Measurements from ENCODE around the gene MESD. TPM values are rescaled to one million over a fixed set of nuclear protein-coding genes. Genes with fewer than 3 reads are reported as not detected.

The MESD gene
- total RNA-seq, 1 donor from 2014 or later = 25.9 TPM

DNA sequence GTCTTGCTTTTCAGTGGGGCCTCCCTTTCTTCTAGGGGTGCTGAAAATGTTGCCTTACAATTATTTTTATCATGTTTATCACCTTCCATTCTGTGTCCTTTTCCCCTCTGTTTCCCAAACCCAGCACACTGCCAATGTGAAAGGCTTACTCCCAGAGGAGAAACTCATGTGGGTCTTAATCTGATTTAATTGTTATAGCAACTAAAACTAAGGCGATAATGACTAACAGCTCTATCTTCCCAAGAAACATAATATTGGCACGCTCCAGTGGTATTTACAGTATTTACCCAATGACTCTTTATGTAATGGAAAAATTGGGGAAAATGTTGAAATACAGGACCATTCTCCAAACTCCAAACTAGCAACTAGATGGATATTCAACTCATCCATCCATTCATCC is 58.4 kb downstream of the MESD start:
- TF ChIP-seq, protein P1, sequence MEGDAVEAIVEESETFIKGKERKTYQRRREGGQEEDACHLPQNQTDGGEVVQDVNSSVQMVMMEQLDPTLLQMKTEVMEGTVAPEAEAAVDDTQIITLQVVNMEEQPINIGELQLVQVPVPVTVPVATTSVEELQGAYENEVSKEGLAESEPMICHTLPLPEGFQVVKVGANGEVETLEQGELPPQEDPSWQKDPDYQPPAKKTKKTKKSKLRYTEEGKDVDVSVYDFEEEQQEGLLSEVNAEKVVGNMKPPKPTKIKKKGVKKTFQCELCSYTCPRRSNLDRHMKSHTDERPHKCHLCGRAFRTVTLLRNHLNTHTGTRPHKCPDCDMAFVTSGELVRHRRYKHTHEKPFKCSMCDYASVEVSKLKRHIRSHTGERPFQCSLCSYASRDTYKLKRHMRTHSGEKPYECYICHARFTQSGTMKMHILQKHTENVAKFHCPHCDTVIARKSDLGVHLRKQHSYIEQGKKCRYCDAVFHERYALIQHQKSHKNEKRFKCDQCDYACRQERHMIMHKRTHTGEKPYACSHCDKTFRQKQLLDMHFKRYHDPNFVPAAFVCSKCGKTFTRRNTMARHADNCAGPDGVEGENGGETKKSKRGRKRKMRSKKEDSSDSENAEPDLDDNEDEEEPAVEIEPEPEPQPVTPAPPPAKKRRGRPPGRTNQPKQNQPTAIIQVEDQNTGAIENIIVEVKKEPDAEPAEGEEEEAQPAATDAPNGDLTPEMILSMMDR (IDR thresholded peaks at IDR 0.05; ENCODE audit: insufficient read depth, low read length, poor library complexity, severe bottlenecking) = no peak
- Histone ChIP-seq H3K36me3 (ENCODE audit: control insufficient read depth, insufficient read depth, low read length) (no peaks in the 10 kb centered on the region), H3K27me3 (ENCODE audit: control insufficient read depth, insufficient read depth, low read length) (no peaks in the 10 kb centered on the region), H3K4me3 (ENCODE audit: low read depth, low read length) (no peak overlapping the region)
- no peak for DNase-seq (ENCODE audit: low read depth)

GRCh38 chr15:80929689-80930088 is 59.9 kb downstream of the MESD start:
- no peaks in the 10 kb centered on the region for H3K36me3 ChIP-seq (ENCODE audit: control insufficient read depth, insufficient read depth, low read length)

GRCh38 chr15:80929225-80929624 is 60.4 kb downstream of the MESD start:
- TF ChIP-seq, protein P1 (IDR thresholded peaks at IDR 0.05; ENCODE audit: insufficient read depth, low read length, poor library complexity, severe bottlenecking) = no peak
- no peaks in the 10 kb centered on the region for H3K36me3 ChIP-seq (ENCODE audit: control insufficient read depth, insufficient read depth, low read length)
- no peak for DNase-seq (ENCODE audit: low read depth)
- no peaks in the 10 kb centered on the region for H3K27me3 ChIP-seq (ENCODE audit: control insufficient read depth, insufficient read depth, low read length)
- H3K4me3 ChIP-seq (ENCODE audit: low read depth, low read length) = no peak overlapping the region

More at GRCh38 chr15:80929689-80930088, 59.9 kb downstream of the MESD start:
- no peak for DNase-seq (ENCODE audit: low read depth)
- Histone ChIP-seq H3K27me3 (ENCODE audit: control insufficient read depth, insufficient read depth, low read length) (no peaks in the 10 kb centered on the region), H3K4me3 (ENCODE audit: low read depth, low read length) (no peak overlapping the region)
- TF ChIP-seq, protein P1 (IDR thresholded peaks at IDR 0.05; ENCODE audit: insufficient read depth, low read length, poor library complexity, severe bottlenecking) = no peak

DNA sequence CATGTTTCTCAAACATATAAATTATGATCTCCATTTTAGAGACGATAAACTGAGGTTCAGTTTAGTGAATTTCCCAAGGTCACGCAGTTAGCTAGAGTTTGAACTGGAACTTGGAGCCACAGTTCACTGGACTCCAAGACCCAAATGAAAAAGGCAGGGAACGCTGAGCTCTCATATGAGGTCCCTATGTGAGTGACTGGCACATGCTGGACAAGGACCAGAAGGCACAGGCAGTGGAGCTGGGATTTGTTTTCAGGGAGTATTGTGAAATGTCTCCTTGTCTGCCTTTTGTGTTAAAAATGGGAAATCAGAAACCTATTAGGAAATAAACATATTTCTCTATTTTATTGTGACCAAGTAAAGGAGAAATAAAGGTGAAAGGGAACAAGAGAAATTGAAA is 63.5 kb downstream of the MESD start:
- no peaks in the 10 kb centered on the region for H3K36me3 ChIP-seq (ENCODE audit: control insufficient read depth, insufficient read depth, low read length)
- no peak for DNase-seq (ENCODE audit: low read depth)
- H3K27me3 ChIP-seq (ENCODE audit: control insufficient read depth, insufficient read depth, low read length) = no peaks in the 10 kb centered on the region
- TF ChIP-seq, protein P1 (IDR thresholded peaks at IDR 0.05; ENCODE audit: insufficient read depth, low read length, poor library complexity, severe bottlenecking) = no peak
- H3K4me3 ChIP-seq (ENCODE audit: low read depth, low read length) = no peak overlapping the region

- no peak for DNase-seq (ENCODE audit: low read depth)
- Histone ChIP-seq H3K4me3 (ENCODE audit: low read depth, low read length) (no peak overlapping the region), H3K36me3 (ENCODE audit: control insufficient read depth, insufficient read depth, low read length) (no peaks in the 10 kb centered on the region), H3K27me3 (ENCODE audit: control insufficient read depth, insufficient read depth, low read length) (no peaks in the 10 kb centered on the region)
- TF ChIP-seq, protein P1 (IDR thresholded peaks at IDR 0.05; ENCODE audit: insufficient read depth, low read length, poor library complexity, severe bottlenecking) = no peak
Measured at GRCh38 chr15:80925597-80926059, 64.0 kb downstream of the MESD start.

GRCh38 chr15:80924278-80924677 is 65.3 kb downstream of the MESD start:
- Histone ChIP-seq H3K36me3 (ENCODE audit: control insufficient read depth, insufficient read depth, low read length) (no peaks in the 10 kb centered on the region), H3K27me3 (ENCODE audit: control insufficient read depth, insufficient read depth, low read length) (no peaks in the 10 kb centered on the region), H3K4me3 (ENCODE audit: low read depth, low read length) (no peak overlapping the region)
- no peak for DNase-seq (ENCODE audit: low read depth)
- TF ChIP-seq, protein P1 (IDR thresholded peaks at IDR 0.05; ENCODE audit: insufficient read depth, low read length, poor library complexity, severe bottlenecking) = no peak
